SU-DHL-6 (cell line): ENCODE results near the gene MEIS2.

Experiments
- EZH2phosphoT487 ChIP-seq: fragments of 200-600 bp; sonication (generic), shearing (Covaris generic); conservative IDR thresholded peaks from 2 replicates; pipeline ENCODE4 v1.6.1; 2018; ENCODE audit warnings: mild to moderate bottlenecking, antibody characterized with exemption, low read length, moderate library complexity, mixed read lengths
- TF ChIP-seq, protein P1 (sequence below): fragments of 200-600 bp; sonication (generic); IDR thresholded peaks from one replicate; pipeline ENCODE4 v1.5.1; 2017; ENCODE audit warnings: antibody characterized with exemption, mild to moderate bottlenecking, low read length, moderate library complexity; ENCODE audit not compliant: insufficient read depth, poor library complexity, severe bottlenecking

DNA sequence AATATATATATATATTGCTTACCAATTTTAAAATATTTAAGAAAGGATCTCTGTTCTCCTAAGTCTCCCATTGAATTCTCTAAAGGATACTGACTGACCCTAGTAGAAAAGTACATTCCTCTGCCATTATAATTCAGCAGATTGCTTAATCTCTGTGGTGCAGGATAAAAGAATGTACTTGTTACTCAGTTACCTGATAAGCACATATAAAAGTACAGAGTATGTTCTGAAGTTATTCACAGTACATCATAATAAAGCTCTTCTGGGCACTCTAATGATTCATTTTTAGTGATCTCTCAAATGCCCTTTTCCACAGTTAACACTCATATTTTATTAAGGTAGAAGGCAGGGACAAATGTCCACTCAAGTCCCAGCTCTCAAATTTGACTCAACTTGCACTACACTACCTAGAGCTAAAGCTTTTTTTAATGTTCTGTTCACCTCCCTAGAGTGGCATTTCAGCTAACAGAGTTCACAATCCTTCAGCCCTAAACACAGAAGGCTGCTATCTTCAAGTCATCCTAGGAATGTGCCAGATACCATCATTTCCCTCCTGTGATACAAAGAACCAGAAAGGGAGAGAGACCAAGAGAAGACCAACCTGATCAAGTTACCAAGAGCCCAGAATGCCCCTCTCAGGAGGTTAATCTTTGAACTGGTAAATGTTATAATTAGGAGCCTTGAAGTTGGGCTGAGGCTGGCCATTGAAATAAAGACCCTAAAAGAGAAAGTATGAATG, 53.3 kb downstream of the MEIS2 start:
- TF ChIP-seq, protein P1, sequence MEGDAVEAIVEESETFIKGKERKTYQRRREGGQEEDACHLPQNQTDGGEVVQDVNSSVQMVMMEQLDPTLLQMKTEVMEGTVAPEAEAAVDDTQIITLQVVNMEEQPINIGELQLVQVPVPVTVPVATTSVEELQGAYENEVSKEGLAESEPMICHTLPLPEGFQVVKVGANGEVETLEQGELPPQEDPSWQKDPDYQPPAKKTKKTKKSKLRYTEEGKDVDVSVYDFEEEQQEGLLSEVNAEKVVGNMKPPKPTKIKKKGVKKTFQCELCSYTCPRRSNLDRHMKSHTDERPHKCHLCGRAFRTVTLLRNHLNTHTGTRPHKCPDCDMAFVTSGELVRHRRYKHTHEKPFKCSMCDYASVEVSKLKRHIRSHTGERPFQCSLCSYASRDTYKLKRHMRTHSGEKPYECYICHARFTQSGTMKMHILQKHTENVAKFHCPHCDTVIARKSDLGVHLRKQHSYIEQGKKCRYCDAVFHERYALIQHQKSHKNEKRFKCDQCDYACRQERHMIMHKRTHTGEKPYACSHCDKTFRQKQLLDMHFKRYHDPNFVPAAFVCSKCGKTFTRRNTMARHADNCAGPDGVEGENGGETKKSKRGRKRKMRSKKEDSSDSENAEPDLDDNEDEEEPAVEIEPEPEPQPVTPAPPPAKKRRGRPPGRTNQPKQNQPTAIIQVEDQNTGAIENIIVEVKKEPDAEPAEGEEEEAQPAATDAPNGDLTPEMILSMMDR: no peak
- no peak for TF ChIP-seq EZH2phosphoT487
